ENCODE measurements around the gene SMG6. TPM values are rescaled to one million over a fixed set of nuclear protein-coding genes. Genes with fewer than 3 reads are reported as not detected.
A peak's percentile ranks its signal among the peaks of the same experiment; 100 is the strongest.

Gene SMG6
- total RNA-seq, 2 donors from 2014 or later, result 27.8 to 29.4 TPM

DNA sequence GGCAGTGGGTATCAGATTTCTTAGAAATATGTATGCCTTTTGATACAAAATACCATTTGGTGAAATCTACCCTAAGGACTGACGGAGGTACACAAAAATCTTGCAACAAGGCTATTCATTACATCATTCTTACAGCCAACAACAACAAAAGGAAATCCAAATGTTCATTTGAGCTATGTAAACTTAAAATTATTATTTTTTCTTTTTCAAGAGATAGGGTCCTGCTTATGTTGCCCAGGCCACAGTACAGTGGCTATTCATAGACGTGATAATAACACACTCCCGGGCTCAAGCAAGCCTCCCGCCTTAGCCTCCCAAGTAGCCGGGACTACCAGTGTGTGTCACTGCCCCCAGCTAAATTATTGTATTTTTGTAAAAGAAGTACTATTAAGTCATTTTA lies 9.2 kb upstream of the SMG6 start:
- intact Hi-C loops (cut with DNase I, micrococcal nuclease), result no loop called here
- no peak for DNase-seq
- ATAC-seq, result no peak

DNA sequence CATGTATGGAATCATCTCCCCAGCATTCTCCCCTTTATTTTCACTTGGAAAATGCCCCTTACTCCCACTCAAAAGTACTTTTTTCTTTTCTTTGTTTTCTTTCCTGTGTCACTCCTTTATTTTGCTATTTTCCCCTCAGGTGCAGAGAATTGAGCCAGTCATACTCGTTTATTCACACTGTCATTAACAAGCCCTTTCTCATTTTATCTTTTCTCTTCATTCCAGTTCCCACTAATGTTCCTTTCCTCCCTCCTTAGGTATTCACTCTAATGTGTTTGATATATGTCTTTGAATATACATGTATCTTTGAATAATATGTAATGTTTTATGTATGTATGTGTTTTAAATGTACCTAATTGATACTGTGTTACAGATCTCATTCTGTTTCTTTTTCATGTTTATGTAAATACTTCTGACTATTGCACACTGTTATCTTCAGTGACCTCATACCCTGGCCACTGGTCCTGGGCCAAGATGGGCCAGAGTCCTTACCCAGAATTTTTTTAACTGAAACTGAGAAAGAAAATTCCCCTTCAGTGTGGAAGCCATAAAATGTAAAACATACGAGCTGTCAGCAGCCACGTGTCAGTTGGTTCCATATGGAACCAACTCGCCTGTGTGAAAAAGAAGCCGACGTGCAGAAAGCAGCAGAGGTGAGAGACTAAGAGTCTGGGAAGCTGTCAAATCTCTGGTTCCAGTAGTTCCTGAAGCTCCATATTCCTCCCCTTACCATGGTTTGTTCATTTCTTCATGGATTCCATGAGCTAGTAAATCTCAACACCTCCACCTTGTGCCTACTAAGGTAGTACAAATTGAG lies 6.0 kb upstream of the SMG6 start:
- intact Hi-C loops (cut with DNase I, micrococcal nuclease), result no loop called here
- DNase-seq, result no peak
- no peak for ATAC-seq

DNA sequence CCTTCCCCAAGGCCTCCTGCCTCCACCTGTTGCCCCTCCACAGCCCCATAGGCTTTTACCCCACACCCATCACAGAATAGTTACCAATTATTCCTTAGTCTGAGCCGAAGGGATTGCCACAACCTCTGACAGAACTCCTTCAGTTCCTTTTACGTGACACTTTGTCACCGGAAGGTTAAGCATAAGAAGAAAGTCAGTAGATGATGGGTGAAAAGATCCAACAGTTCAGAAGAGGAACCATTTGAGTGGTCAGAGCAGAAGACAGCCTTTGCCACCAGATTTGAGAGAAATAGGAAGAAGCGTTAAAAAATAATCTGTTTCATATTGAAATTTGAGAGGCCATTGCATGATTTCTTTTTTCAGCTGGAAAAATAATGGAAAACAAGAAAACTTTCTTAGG lies 1.3 kb upstream of the SMG6 start:
- intact Hi-C loops (cut with DNase I, micrococcal nuclease), result no loop called here
- no peak for DNase-seq
- no peak for ATAC-seq

DNA sequence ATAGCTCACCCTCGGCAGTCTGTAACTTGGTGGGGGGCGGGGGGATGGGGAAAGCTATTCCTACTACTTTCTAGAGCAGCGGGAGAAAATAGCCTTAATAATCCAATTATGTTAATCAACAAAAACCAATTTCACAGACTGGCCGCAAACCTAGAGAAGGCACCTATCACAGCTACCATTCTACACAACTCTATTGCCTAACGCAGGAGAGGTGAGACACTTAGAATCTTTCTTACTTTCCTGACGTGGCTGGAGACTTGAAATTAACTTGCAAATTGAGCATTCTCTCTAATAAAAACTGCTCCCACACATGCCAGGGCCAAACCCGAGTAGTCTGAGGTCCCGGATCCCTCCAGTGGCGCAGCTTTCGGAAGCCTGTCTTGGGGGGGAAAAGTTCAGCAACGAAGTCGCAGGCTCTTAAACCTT lies 794 bp downstream of the SMG6 start:
- ATAC-seq (peak; percentile 5), DNase-seq (peak in 1 of 2 donors; percentile 17)
- intact Hi-C loops (cut with DNase I, micrococcal nuclease), result no loop called here

DNA sequence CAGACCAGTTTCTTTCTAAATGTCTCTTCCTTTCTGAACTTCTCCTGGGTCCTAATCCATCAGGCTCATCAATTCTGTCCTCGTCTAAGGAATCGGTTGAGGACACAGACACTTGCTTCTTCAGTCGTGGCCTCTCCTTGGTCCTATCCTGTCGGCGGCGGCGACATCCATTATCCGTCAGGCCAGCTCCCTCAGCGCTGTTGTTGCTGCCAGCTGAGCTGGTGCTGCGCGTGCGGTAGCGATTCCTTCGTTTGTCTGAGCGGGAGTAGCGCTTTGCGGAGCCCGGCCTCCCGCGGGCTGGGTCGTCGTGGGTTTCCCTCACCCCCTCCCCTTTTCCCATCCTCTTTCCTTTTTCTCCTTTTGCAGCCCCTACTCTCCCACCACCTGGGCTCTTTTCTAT lies 3.8 kb downstream of the SMG6 start:
- intact Hi-C loops (cut with DNase I, micrococcal nuclease), result no loop called here
- ATAC-seq (no peak), DNase-seq (no peak)

DNA sequence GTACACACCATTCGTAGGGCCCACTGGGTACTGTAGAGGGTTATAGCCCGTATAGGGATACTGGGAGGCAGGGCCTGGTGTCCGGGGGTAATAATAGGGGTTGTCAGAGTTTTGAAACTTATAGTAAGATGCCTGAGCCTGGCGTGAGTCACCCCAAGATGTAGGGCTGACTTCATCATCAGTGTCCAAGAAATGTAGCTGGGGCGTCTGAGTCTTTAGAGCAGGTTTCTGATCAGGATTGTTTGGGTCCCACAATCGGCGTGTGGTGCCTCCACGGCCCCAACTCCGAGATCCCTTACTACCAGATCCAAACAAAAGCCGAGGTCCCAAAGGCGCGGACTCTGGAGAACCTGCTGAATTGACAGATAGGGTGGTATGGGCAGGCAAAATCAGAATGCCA lies 4.4 kb downstream of the SMG6 start:
- ATAC-seq (no peak), DNase-seq (no peak)
- intact Hi-C loops (cut with DNase I, micrococcal nuclease), result no loop called here

DNA sequence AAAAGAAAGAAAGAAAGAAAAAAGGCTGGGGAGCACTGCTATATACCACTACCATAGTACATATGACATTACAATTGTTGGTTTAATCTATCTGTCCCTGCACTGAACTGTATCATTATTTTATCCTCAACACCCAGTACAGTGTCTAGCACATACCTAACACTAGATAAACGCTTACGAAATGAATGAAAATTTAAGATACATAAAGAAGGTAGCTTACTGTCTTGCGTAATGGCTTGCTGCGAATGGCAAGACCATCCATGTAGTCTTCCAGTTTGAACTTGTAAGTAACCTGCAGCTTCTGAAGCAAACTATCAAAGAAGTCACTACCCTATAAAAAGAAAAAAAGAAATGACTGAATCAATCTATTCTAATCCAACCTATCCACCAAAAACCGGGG lies 6.6 kb downstream of the SMG6 start:
- ATAC-seq (no peak), DNase-seq (no peak)
- intact Hi-C loops (cut with DNase I, micrococcal nuclease), result no loop called here

DNA sequence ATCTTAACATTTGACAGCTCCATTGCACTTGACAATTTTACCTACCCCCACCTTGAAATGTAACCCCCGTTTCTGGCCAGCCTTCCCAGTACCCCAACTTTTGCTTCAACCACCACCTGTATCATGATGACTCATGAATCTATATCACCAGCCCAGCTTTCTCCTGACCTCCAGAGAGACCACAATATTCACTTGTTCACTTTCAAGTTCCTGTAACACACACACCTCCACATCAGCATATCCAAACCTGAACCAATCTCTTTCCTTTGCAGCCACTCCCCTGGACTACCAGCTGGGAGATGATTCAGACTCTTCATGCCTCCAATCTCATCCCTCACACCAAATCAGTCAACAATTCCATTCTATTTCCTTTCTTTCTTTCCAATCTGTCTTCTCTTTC lies 8.0 kb downstream of the SMG6 start:
- ATAC-seq (no peak), DNase-seq (no peak)
- intact Hi-C loops (cut with DNase I, micrococcal nuclease), result no loop called here

DNA sequence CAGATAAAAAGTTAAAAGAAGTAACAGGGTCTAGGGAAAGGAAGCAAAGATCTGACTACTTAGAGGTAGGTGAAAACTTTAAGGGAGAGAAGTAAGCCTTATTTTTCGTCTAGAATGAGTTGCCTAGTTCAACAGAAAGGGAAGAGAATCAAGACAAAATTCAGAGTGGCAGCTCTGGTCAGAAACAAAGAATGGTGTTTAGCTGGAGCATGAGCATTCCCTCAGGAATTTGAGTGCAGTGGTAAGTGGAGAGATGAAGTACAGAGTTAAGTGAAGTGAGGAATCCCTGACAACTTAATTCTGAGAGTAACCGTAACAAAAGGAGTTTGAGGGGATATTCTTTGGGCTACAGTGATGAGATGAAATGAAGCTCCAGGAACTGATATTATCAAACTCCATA lies 11.5 kb downstream of the SMG6 start:
- no peak for DNase-seq
- ATAC-seq, result no peak
- intact Hi-C loops (cut with DNase I, micrococcal nuclease), result no loop called here

DNA sequence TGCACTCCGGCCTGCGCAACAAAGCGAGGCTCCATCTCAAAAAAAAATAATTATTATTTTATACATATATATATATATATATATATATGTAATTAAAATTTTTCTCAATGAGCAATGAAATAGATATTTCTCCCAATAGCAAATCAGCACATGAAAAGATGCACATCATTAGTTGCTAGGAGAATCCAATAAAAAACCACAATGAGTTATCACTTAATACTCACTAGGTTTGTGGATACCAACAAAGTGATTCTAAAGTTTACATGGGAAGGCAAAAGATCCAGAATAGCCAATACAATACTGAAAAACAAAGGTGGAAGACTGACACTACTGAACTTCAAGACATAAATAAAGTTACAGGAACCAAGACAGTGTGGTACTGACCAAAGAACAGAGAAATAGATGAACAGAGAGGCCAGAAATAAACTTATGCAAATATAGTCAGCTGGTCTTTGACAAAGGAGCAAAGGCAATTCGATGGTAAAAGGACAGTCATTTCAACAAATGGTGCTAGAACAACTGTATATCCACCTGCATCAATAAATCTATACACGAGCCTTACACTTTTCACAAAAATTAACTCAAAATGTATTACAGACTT lies 13.6 kb downstream of the SMG6 start:
- intact Hi-C loops (cut with DNase I, micrococcal nuclease), result no loop called here
- DNase-seq (no peak), ATAC-seq (no peak)

DNA sequence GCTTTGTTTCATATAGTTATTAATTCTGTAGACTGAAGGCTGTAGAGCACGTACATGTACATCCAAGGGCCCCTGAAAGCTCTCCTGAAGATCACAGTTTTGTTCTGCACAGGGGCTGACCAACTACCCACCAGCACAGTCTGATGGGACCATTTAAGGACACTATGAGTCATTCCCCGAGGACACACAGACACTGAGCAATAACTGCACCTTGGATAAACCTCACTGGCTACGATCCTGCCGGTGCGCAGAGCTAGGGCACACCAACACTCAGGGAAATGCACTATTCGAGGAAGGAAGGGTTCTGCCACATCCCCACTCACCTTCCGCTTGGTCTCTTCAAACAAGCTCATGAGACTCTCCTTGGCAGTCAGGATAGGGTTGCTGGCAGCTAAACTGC lies 20.3 kb downstream of the SMG6 start:
- DNase-seq (no peak), ATAC-seq (no peak)
- intact Hi-C loops (cut with DNase I, micrococcal nuclease), result no loop called here

DNA sequence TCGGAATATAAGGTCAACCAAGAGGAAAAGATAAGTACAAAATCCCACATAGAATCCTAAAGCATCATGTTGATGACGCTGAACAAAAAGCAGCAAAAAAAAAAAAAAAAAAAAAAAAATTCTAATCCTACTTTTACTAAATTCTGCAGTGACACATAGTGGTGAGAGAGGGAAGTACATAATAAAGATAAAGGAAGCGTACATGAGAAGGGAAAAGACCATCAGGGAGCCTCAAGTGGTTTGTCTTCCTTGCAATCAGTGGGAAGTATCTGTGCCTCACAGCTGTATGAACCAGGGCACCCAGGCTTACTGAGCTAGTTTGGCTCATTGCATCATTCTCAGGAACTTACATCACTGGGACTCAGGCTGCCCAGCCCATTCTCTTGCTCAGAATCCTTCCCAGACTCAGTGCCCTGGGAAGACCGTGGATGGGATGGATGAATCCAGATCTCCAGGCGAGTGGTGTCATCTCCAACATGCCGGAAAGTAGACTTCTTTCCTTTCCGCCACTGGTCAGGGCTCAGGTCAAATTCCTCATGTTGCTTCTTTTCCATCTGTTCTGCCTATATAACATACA lies 21.2 kb downstream of the SMG6 start:
- DNase-seq (no peak), ATAC-seq (peak; percentile 62)
- intact Hi-C loops (cut with DNase I, micrococcal nuclease), result no loop called here

DNA sequence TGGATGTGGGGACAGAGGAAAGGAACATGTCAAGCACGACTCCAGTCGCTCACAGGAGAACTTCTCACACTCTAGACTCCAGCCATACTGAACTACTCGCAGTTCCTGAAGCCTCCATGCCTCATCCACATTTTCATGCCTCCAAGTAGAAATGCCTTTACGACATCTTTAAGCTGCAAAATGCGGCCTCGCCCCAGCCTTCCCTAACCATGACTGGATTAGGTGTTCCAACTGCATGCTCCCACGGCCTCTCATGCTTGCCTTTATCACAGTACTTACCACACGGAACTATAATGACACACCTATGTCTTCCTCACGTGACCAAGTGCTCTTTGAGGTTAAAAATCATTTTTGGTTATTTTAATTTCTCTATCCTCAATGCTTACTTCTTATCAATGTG lies 23.9 kb downstream of the SMG6 start:
- DNase-seq (no peak), ATAC-seq (no peak)
- intact Hi-C loops (cut with DNase I, micrococcal nuclease), result no loop called here

DNA sequence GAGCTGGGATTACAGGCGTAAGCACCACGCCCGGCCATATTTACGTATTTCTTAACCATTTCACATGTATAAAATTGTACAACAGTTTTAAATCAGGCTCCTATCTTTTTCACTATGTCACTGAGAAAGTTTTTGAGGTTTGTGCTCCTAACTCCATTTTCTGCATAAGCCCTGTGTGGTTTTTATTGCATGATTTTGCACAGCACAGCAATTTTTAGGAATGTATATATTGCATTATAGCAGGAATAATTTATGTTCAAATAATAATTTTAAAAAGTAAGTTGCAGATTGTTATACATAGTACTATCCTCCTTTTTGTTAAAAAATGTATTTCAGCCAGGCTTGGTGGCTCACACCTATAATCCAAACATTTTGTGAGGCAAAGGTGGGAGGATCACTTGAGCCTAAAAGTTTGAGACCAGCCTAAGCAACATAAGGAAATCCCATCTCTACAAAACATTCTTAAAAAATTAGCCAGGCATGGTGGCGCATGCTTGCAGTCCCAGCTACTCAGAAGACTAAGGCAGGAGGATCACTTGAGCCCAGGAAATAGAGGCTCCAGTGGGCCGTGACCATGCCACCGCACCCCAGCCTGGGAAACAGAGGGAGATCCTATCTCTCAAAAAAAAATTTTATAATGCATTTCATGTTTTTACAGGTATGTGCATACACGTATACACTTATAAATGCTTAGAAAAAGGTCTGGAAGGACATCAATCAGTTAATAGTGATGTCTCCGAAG lies 26.0 kb downstream of the SMG6 start:
- ATAC-seq, result no peak
- no peak for DNase-seq
- intact Hi-C loops (cut with DNase I, micrococcal nuclease), result no loop called here

DNA sequence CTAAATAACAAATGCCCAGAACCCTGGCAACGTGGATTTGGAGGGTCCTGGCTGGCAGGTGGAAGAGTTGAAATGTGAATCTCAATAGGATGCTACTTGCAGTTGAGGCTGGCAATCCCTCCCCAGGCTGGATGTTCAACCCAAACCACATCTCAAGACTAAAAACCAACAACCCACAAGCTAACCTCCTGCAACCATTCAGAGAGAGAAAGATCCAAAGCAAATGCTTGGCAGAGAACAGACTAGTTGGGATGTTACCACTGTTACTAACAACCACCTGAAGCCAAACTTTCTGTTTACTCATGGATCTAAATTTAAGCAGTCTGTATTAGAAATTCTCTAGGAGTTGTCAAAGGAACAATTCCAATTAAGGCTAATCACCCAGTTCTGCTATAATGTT lies 27.9 kb downstream of the SMG6 start:
- intact Hi-C loops (cut with DNase I, micrococcal nuclease), result no loop called here
- DNase-seq, result no peak

DNA sequence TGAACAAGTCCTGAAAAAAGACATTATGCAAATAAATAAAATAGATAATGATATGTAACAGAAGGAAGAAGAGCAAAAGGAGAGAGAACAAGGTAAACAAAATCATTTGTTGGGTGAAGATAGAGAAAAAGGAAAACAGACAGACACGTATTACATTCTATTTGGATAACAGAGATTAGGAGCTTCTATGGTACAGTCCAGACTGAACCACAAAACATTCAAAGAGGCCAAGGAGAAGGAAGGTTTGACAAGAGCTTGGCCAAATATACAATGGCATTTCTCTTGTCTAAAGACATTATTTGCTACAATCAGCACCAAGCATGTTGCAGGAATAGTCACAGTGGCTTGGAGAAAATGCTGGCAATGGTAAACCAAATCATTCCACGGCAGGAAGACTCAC lies 29.2 kb downstream of the SMG6 start:
- intact Hi-C loops (cut with DNase I, micrococcal nuclease), result no loop called here
- no peak for ATAC-seq
- DNase-seq, result no peak

More for the DNA sequence above, 27.9 kb downstream of the SMG6 start:
- no peak for ATAC-seq

DNA sequence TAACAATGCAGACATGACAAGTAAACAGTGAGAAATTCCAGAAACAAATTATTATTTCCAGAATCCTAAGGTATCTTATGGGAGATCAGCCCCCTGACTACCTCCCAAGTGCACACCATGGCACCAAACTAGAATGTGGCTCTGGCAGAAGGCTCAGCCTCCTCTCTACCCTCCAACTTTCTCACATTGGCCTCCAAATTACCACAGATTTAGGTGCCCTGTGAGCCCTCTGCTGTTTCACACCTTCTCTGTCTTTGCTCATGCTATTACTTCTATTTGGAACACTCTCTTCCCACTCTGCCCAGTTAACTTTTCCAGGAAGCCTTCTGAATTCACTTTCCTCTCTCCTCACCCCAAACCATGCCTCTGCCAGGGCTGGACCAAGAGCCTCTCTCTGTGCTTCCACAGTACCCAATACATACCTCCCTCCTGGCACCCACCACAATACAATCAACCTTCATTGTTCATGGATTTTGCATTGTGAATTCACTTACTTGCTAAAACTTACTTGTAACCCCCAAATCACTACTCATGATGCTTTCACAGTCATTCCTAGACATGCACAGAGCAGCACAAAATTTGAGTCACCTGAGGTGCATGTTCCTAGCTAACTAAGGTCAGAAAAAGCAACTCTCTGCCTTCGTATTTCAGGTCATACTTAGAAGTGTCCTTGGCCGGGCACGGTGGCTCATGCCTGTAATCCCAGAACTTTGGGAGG lies 31.4 kb downstream of the SMG6 start:
- DNase-seq, result no peak
- intact Hi-C loops (cut with DNase I, micrococcal nuclease), result no loop called here
- ATAC-seq, result no peak

DNA sequence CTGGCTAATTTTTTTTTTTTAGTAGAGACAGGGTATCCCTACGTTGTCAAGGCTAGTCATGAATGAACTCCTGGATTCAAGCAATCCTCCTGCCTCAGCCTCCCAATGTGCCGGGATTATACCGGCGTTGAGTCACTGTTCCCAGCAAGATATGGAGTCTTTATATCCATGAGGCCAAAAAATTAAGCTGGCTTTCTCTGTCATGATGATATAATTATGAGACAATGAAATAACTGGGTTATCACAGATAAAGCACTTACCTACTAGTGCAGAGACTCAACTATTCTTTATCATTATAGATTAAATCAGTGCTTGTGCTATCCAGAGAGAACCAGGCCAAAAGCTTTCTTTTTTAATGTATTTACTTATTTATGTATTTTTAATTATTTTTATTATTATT lies 36.2 kb downstream of the SMG6 start:
- no peak for ATAC-seq
- no peak for DNase-seq
- intact Hi-C loops (cut with DNase I, micrococcal nuclease), result no loop called here

DNA sequence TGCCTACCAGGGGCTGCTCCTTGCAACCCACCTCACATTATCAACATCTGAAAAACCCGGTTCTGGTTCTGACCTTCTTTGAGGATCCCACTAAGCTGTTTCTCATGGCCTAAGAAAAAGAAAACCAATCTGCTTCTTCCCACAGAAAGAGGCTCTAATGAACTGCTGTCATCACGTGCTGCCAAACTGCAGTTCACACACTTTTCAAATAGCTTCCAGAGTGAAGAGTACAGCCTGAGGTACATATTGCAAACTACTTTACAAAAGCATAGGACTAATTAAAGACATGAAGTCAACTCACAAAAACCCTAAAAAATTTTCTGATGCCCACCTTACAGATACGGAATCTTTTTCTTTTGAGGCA lies 36.7 kb downstream of the SMG6 start:
- no peak for DNase-seq
- intact Hi-C loops (cut with DNase I, micrococcal nuclease), result no loop called here

More for the DNA sequence above, 36.7 kb downstream of the SMG6 start:
- ATAC-seq, result no peak

Data from left colon (tissue), 2 donors.